K562 (cell line): ENCODE data around the gene ERC2. TPM values are rescaled to one million over a fixed set of nuclear protein-coding genes. Genes with fewer than 3 reads are reported as not detected.

ENCODE experiments used
- CHD7 ChIP-seq: fragments of 200-600 bp; sonication (generic); IDR thresholded peaks from one replicate; pipeline ENCODE4 v1.6.1; 2012; ENCODE audit warnings: mild to moderate bottlenecking, low read depth, low read length, inconsistent platforms
- DLX4 ChIP-seq: fragments of 250-450 bp; sonication (Bioruptor Pico); IDR thresholded peaks from 2 replicates; pipeline ENCODE4 v1.6.1; 2021; ENCODE audit warnings: mild to moderate bottlenecking
- KDM1A ChIP-seq, 2 experiments: fragments of 450-650 bp; IDR thresholded peaks; 2 replicates each; pipeline ENCODE4 v1.6.1; 2016; ENCODE audit warnings: mild to moderate bottlenecking in 2 of 2
- MCM5 ChIP-seq: fragments of 450-650 bp; IDR thresholded peaks from 2 replicates; pipeline ENCODE4 v1.6.1; 2016; ENCODE audit warnings: low read depth
- MTA1 ChIP-seq: fragments of 450-650 bp; IDR thresholded peaks from 2 replicates; pipeline ENCODE4 v1.6.1; 2017; ENCODE audit warnings: borderline replicate concordance
- POLR3G ChIP-seq: IDR thresholded peaks from 2 replicates; pipeline ENCODE4 v1.6.1; 2011; ENCODE audit not compliant: insufficient read length, insufficient replicate concordance; ENCODE audit errors: extremely low read depth
- ZNF324 ChIP-seq: fragments of 250-450 bp; sonication (Bioruptor Pico); IDR thresholded peaks from 2 replicates; pipeline ENCODE4 v1.4.0; 2020; ENCODE audit warnings: mild to moderate bottlenecking
- ZNF436 ChIP-seq: fragments of 250-450, 450-650 bp; sonication (Bioruptor Pico); formaldehyde crosslinking; IDR thresholded peaks from 2 replicates; pipeline ENCODE4 v1.7.0; 2020; ENCODE audit warnings: mild to moderate bottlenecking
- ZNF551 ChIP-seq: fragments of 250-450 bp; sonication (Bioruptor Pico); IDR thresholded peaks from 2 replicates; pipeline ENCODE4 v1.5.0; 2021; ENCODE audit warnings: mild to moderate bottlenecking, moderate library complexity
- polyA plus RNA-seq, 8 experiments: library from polyadenylated mRNA; depleted of rRNA in 4 of 8; stranded (reverse) in 5 of 8; unstranded in 3 of 8; fragments of >200 nt; fragmentation: Nextera tagmentation in 2 of 8; fragmentation: Illumina TruSeq in 1 of 8; extraction: Ambion mirVana in 2 of 8; extraction: Trizol in 1 of 8; gene quantifications; 2 replicates each; pipeline versions ENCODE4 v1.2.1 to v1.2.3, GENCODE V29; 2011 to 2014; ENCODE audit warnings: inconsistent platforms in 1 of 8, missing spikeins in 1 of 8
- total RNA-seq, 7 experiments: library from RNA; depleted of rRNA in 6 of 7; stranded (reverse); fragments of >200 nt in 6 of 7; fragmentation: Illumina TruSeq in 2 of 7; extraction: Trizol in 2 of 7; gene quantifications; 2 replicates each; pipeline versions ENCODE4 v1.2.1 to v1.2.3, GENCODE V29; 2011 to 2021; ENCODE audit warnings: low replicate concordance in 1 of 7
- TF ChIP-seq, protein P1 (sequence below): sonication (generic); formaldehyde crosslinking; IDR thresholded peaks from 2 replicates; pipeline ENCODE4 v1.8.1; 2023; ENCODE audit warnings: mild to moderate bottlenecking, missing genetic modification reagents, moderate library complexity

ERC2 gene
- total and polyA plus RNA-seq, 9 of the 15 experiments (the other 6 are each of a cell fraction or from before 2014, with no cell fraction given), result 0.04 to 0.18 (median 0.07) TPM; not detected in 2

GRCh38 chr3:55678546-55679216, 789.6 kb downstream of the ERC2 start (continued):
- no peak for TF ChIP-seq DLX4 (CRISPR knock-in tag)
- TF ChIP-seq ZNF436, result no peak
- TF ChIP-seq CHD7, result no peak
- no peak for TF ChIP-seq KDM1A (IDR thresholded peaks at IDR 0.05)
- no peak for TF ChIP-seq ZNF551 (CRISPR knock-in tag)
- no peak for TF ChIP-seq POLR3G
- TF ChIP-seq MTA1, result no peak
- TF ChIP-seq ZNF324 (CRISPR knock-in tag), result no peak
- no peak for TF ChIP-seq MCM5
- TF ChIP-seq, protein P1, sequence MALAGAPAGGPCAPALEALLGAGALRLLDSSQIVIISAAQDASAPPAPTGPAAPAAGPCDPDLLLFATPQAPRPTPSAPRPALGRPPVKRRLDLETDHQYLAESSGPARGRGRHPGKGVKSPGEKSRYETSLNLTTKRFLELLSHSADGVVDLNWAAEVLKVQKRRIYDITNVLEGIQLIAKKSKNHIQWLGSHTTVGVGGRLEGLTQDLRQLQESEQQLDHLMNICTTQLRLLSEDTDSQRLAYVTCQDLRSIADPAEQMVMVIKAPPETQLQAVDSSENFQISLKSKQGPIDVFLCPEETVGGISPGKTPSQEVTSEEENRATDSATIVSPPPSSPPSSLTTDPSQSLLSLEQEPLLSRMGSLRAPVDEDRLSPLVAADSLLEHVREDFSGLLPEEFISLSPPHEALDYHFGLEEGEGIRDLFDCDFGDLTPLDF, result no peak
